ENCODE data around the gene RD3L. TPM values are rescaled to one million over a fixed set of nuclear protein-coding genes. Genes with fewer than 3 reads are reported as not detected.

RD3L gene
- total and polyA plus RNA-seq, 4 experiments from 2014 or later: not detected

DNA sequence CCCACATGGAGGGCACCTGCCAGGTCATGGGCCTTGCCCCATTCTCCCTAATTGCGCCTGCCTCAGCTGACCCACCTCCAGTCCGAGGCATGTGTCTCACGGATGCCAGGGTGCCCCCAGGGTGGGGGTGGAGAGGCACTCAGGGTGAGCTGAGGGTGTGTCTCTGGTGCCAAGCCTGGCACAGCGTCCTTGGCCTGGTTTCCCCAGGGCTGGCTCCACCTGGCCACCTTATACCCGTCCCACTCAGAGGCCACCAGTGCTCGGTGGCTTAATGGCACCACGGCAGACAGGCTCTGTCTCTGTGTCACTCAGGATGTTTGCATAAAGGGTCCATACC, 47.6 kb downstream of the RD3L start:
- Mint-ChIP-seq H3K36me3 (no peaks in the 10 kb centered on the region), H3K27ac (no peak overlapping the region), H3K9me3 (no peaks in the 10 kb centered on the region), H3K27me3 (no peaks in the 10 kb centered on the region), H3K4me3 (no peak overlapping the region), H3K4me1 (no peaks in the 10 kb centered on the region)
- CTCF ChIA-PET (ENCODE audit: partially characterized antibody): no interaction called here
- Histone ChIP-seq H3K27ac (ENCODE audit: low read depth, low read length) (no peak overlapping the region), H3K4me3 (ENCODE audit: low read length in 2 of 2) (no peak overlapping the region), H3K36me3 (ENCODE audit: insufficient read depth, low read length) (no peaks in the 10 kb centered on the region), H3K4me1 (ENCODE audit: insufficient read depth, low read length) (no peaks in the 10 kb centered on the region), H3K27me3 (ENCODE audit: insufficient read depth, low read length) (no peaks in the 10 kb centered on the region), H3K9me3 (ENCODE audit: control insufficient read depth in 1 of 2, low read length in 2 of 2) (no peaks in the 10 kb centered on the region)
- intact Hi-C loops (cut with micrococcal nuclease): no loop called here
- DNase-seq: no peak
- POLR2A ChIA-PET (ENCODE audit: partially characterized antibody): no interaction called here

DNA sequence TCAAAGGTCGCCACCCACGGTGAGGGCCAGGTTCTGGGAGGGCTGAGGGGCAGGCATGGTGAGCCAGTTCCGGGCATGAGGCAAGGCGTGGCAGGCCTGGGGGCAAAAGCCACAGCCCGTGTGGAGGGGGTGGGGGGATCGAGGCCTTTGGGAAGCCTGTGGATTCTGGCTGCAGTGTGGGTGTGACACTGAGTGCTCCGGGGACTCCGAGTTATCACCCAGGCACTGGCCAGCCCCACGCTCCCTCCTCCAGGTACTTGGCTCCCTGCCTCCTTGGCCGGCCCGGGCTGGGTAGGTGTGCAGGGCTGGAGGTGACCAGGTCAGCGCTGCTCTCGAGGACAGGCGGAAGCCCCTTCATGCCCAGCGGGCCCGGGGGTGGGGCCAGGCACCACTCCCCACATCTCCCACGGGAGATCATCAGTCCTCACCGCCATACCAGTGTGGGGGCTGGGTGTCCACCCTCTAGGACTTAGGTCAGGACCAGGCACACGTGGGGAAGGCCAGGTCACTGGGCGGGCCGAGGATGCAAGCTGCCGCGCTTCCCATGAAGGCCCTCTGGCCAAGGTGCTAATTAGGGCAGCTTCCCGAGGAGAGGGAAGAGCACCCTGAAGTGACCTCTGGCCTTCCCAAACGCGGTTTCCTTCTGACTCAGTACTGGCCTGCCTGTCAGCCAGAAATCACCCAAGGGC, 48.2 kb downstream of the RD3L start:
- POLR2A ChIA-PET (ENCODE audit: partially characterized antibody): no interaction called here

DNA sequence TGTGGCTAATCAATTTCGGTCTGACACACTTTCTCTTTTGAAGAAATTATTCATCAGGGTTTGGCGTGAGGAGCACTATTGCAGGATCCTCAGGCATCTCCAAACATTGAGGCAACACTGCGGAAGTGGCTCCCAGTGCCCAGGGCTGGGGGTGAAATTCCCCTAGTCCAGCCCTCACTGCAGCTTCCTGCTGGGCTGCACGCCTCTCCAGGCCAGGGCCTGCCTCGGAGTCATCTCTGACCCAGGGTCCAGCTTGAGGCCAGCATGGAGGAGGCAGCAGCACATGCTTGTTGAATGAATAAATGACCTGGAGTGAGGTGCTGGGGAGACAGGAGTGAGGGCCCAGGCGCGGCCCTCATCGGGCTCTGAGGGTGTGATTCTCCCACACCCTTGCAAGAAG, 50.1 kb downstream of the RD3L start:
- no peaks in the 10 kb centered on the region for H3K9me3 Mint-ChIP-seq
- Histone ChIP-seq H3K9me3 (ENCODE audit: control insufficient read depth in 1 of 2, low read length in 2 of 2) (no peaks in the 10 kb centered on the region), H3K36me3 (ENCODE audit: insufficient read depth, low read length) (no peaks in the 10 kb centered on the region), H3K27me3 (ENCODE audit: insufficient read depth, low read length) (no peaks in the 10 kb centered on the region), H3K27ac (ENCODE audit: low read depth, low read length) (no peak overlapping the region), H3K4me3 (ENCODE audit: low read length in 2 of 2) (no peak overlapping the region), H3K4me1 (ENCODE audit: insufficient read depth, low read length) (no peaks in the 10 kb centered on the region)
- no peaks in the 10 kb centered on the region for H3K27me3 Mint-ChIP-seq
- POLR2A ChIA-PET (ENCODE audit: partially characterized antibody): no interaction called here
- H3K36me3 Mint-ChIP-seq: no peaks in the 10 kb centered on the region
- DNase-seq: no peak
- H3K27ac Mint-ChIP-seq: no peak overlapping the region
- no peak overlapping the region for H3K4me3 Mint-ChIP-seq
- H3K4me1 Mint-ChIP-seq: no peaks in the 10 kb centered on the region
- CTCF ChIA-PET (ENCODE audit: partially characterized antibody): interaction anchor here (0.6 kb wide), 1 partner anchor 27 kb away, joined by 4 read pairs; no protein-coding TSS in a partner anchor
- intact Hi-C loops (cut with micrococcal nuclease): no loop called here

More for the DNA sequence above, 48.2 kb downstream of the RD3L start:
- H3K27ac Mint-ChIP-seq: no peak overlapping the region
- no peaks in the 10 kb centered on the region for H3K9me3 ChIP-seq (ENCODE audit: control insufficient read depth in 1 of 2, low read length in 2 of 2)
- no peak overlapping the region for H3K4me3 ChIP-seq (ENCODE audit: low read length in 2 of 2)
- no peaks in the 10 kb centered on the region for H3K27me3 Mint-ChIP-seq
- no peaks in the 10 kb centered on the region for H3K36me3 ChIP-seq (ENCODE audit: insufficient read depth, low read length)
- no peaks in the 10 kb centered on the region for H3K4me1 ChIP-seq (ENCODE audit: insufficient read depth, low read length)
- CTCF ChIA-PET (ENCODE audit: partially characterized antibody): no interaction called here
- no peaks in the 10 kb centered on the region for H3K9me3 Mint-ChIP-seq
- H3K4me3 Mint-ChIP-seq: no peak overlapping the region
- H3K4me1 Mint-ChIP-seq: no peaks in the 10 kb centered on the region
- intact Hi-C loops (cut with micrococcal nuclease): no loop called here
- no peak for DNase-seq
- no peaks in the 10 kb centered on the region for H3K36me3 Mint-ChIP-seq
- no peaks in the 10 kb centered on the region for H3K27me3 ChIP-seq (ENCODE audit: insufficient read depth, low read length)
- no peak overlapping the region for H3K27ac ChIP-seq (ENCODE audit: low read depth, low read length)

DNA sequence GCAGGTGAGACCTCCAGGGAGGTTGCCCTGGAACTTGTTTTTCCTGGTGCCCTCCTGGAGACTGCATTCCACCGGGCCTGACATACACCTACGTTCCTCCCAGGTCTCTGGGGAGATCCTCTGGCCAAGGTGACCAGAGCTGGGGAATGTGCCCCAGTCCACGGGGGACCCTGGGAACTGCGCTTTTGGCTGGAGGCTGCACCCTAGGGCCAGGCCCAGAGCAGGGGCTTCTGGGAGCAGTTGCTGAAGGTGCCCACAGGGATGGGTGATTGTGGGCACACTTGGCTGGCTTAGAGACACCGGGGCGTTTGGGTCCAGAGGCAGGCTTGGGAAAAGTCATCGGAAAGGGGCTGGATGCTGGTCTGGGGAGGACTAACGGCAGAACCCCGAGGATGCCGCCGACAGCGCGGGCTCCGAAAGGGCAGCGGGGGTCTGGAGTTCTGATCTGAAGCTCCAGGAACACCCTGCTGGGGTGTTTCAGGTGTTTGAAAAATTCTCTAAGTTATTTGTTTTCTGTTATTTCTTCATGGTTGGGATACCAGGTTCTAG, 50.6 kb downstream of the RD3L start:
- no peak overlapping the region for H3K4me3 ChIP-seq (ENCODE audit: low read length in 2 of 2)
- Mint-ChIP-seq H3K4me3 (no peak overlapping the region), H3K27ac (no peak overlapping the region), H3K36me3 (no peaks in the 10 kb centered on the region), H3K9me3 (no peaks in the 10 kb centered on the region), H3K4me1 (no peaks in the 10 kb centered on the region), H3K27me3 (no peaks in the 10 kb centered on the region)
- no peaks in the 10 kb centered on the region for H3K27me3 ChIP-seq (ENCODE audit: insufficient read depth, low read length)
- H3K9me3 ChIP-seq (ENCODE audit: control insufficient read depth in 1 of 2, low read length in 2 of 2): no peaks in the 10 kb centered on the region
- DNase-seq: no peak
- ChIA-PET POLR2A (ENCODE audit: partially characterized antibody) (no interaction called here), CTCF (ENCODE audit: partially characterized antibody) (interaction anchor here (1.1 kb wide), 1 partner anchor 9 kb away, joined by 5 read pairs; no protein-coding TSS in a partner anchor)
- H3K27ac ChIP-seq (ENCODE audit: low read depth, low read length): no peak overlapping the region
- H3K36me3 ChIP-seq (ENCODE audit: insufficient read depth, low read length): no peaks in the 10 kb centered on the region
- intact Hi-C loops (cut with micrococcal nuclease): no loop called here
- no peaks in the 10 kb centered on the region for H3K4me1 ChIP-seq (ENCODE audit: insufficient read depth, low read length)

DNA sequence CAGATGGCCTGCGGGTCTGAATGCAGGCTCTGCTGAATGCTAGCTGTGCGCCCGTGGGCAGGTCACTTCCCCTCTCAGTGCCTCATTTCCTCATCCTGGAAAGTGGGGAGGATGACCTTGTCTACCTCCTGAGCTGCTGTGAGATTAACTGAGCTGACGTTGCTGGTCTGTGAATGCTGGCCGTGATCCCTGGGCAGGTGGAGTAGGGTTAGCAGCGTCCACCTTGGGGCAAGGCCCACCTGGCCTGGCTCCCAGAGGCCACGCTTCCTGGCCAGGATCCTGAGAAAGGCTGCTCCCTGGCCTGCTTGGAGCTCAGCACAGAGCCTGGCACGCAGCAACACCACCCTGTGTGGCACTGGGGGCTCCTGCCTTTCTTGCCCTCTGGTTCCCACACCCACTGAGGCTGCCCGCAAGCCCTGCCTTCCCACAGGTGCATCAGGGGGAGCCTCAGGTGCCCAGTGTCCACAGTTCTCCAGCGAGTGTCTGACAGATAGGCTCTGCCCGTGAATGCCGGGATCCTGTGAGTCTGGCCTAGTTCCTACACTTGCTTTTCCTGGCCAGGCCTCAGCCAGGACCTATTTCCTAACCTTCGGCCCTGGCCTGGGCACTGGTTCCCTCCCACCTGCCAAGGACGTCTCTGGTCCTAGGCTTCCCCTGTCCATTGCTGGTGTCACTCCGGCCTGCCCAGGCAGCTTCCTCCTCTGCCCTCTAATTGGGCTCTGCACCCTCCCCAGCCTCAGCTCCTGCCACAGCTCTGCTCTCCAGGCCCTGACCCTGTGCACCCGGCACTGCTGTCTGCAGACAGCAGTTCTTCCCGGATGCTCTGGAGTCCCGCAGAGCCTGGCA, 51.3 kb downstream of the RD3L start:
- intact Hi-C loops (cut with micrococcal nuclease): no loop called here
- POLR2A ChIA-PET (ENCODE audit: partially characterized antibody): no interaction called here
- H3K4me3 Mint-ChIP-seq: no peak overlapping the region

More for the DNA sequence above, 51.3 kb downstream of the RD3L start:
- no peaks in the 10 kb centered on the region for H3K4me1 Mint-ChIP-seq
- no peaks in the 10 kb centered on the region for H3K9me3 Mint-ChIP-seq
- Histone ChIP-seq H3K4me1 (ENCODE audit: insufficient read depth, low read length) (no peaks in the 10 kb centered on the region), H3K36me3 (ENCODE audit: insufficient read depth, low read length) (no peaks in the 10 kb centered on the region), H3K4me3 (ENCODE audit: low read length in 2 of 2) (no peak overlapping the region), H3K27ac (ENCODE audit: low read depth, low read length) (no peak overlapping the region), H3K27me3 (ENCODE audit: insufficient read depth, low read length) (no peaks in the 10 kb centered on the region), H3K9me3 (ENCODE audit: control insufficient read depth in 1 of 2, low read length in 2 of 2) (no peaks in the 10 kb centered on the region)
- no peaks in the 10 kb centered on the region for H3K36me3 Mint-ChIP-seq
- H3K27ac Mint-ChIP-seq: no peak overlapping the region
- no peaks in the 10 kb centered on the region for H3K27me3 Mint-ChIP-seq
- CTCF ChIA-PET (ENCODE audit: partially characterized antibody): interaction anchor here (1.1 kb wide), 1 partner anchor 10 kb away, joined by 5 read pairs; no protein-coding TSS in a partner anchor
- no peak for DNase-seq

Other genes with a start within 250 kb of the RD3L start
- 10 to 100 TPM; 10.3 to 12.6 TPM for gene XRCC3, start 227.1 kb downstream of the RD3L start, total RNA-seq
- 1 to 10 TPM; 2.2 to 3.2 TPM for gene XRCC3, start 227.1 kb downstream of the RD3L start, polyA plus RNA-seq
- 10 to 100 TPM; 17.4 to 18.8 TPM for gene ZFYVE21, start 226.7 kb downstream of the RD3L start, total RNA-seq
- gene ZFYVE21, start 226.7 kb downstream of the RD3L start, polyA plus RNA-seq: 10 to 100 TPM; 17.2 to 18.0 TPM
- gene PPP1R13B, start 95.0 kb downstream of the RD3L start, total RNA-seq: 10 to 100 TPM; 23.3 to 30.5 TPM
- 1 to 10 TPM in 1 of 2 donors, under 1 TPM in 1; 0.72 to 8.2 TPM for gene PPP1R13B, start 95.0 kb downstream of the RD3L start, polyA plus RNA-seq
- under 1 TPM; 0.28 to 0.29 TPM for gene TDRD9, start 14.1 kb downstream of the RD3L start, total RNA-seq
- gene TDRD9, start 14.1 kb downstream of the RD3L start, polyA plus RNA-seq: 1 to 10 TPM in 1 of 2 donors, under 1 TPM in 1; 0.89 to 1.2 TPM
- not detected for gene ASPG, start 143.2 kb upstream of the RD3L start, total RNA-seq
- not detected for gene ASPG, start 143.2 kb upstream of the RD3L start, polyA plus RNA-seq
- gene KIF26A, start 196.1 kb upstream of the RD3L start, total RNA-seq: under 1 TPM; 0.22 to 0.23 TPM
- gene KIF26A, start 196.1 kb upstream of the RD3L start, polyA plus RNA-seq: under 1 TPM in 1 of 2 donors, not detected in 1; 0.05 TPM

Measured in CD4-positive, alpha-beta memory T cell (primary cell).